H1 (cell line): ENCODE measurements around the gene DENND6B. TPM values are rescaled to one million over a fixed set of nuclear protein-coding genes. Genes with fewer than 3 reads are reported as not detected.
A peak's percentile ranks its signal among the peaks of the same experiment; 100 is the strongest.

ENCODE experiments used
- CTCF ChIA-PET: fragments of 300-600 bp; sonication (Branson Sonifier 250); formaldehyde crosslinking; loops from one replicate; lab custom pipeline; 2021; ENCODE audit not compliant: partially characterized antibody; lab: Charles Lee
- POLR2A ChIA-PET: fragments of 300-600 bp; sonication (Branson Sonifier 250); formaldehyde crosslinking; loops from one replicate; lab custom pipeline; 2021; ENCODE audit warnings: inconsistent platforms; ENCODE audit not compliant: partially characterized antibody; lab: Charles Lee
- DNase-seq, 2 experiments: peaks; one replicate each; pipeline versions ENCODE4 v3.0.0 to v3.0.0-alpha.2; 2010 to 2022; ENCODE audit warnings: low spot score in 2 of 2, low read depth in 1 of 2, mixed read lengths in 1 of 2
- FAIRE-seq: peaks from 2 replicates; lab custom pipeline; 2011; peaks lifted over from hg19 to GRCh38; lab: Jason Lieb, UNC
- H2AFZ ChIP-seq: 2 replicates; pipeline ENCODE4 v1.8.1; 2012; ENCODE audit warnings: low read length, inconsistent platforms
- H2AK5ac ChIP-seq: 2 replicates; pipeline ENCODE4 v1.6.1; 2013; ENCODE audit warnings: low read depth, low read length
- H2BK120ac ChIP-seq: replicated peaks from 2 replicates; pipeline ENCODE3; 2013; ENCODE audit warnings: low read depth, low read length, inconsistent platforms
- H2BK12ac ChIP-seq: 2 replicates; pipeline ENCODE4 v1.6.1; 2013; ENCODE audit warnings: low read depth, low read length
- H2BK15ac ChIP-seq: 2 replicates; pipeline ENCODE4 v1.6.1; 2013; ENCODE audit warnings: low read length
- H2BK20ac ChIP-seq: 2 replicates; pipeline ENCODE4 v1.6.1; 2013; ENCODE audit warnings: low read length
- H2BK5ac ChIP-seq: 2 replicates; pipeline ENCODE4 v1.6.1; 2013; ENCODE audit warnings: low read depth, low read length
- H3K14ac ChIP-seq: 2 replicates; pipeline ENCODE4 v1.6.1; 2013; ENCODE audit warnings: inconsistent platforms; ENCODE audit not compliant: insufficient read length
- H3K18ac ChIP-seq: 2 replicates; pipeline ENCODE4 v1.6.1; 2013; ENCODE audit warnings: low read length; ENCODE audit errors: extremely low read depth
- H3K23ac ChIP-seq: 2 replicates; pipeline ENCODE4 v1.6.1; 2013; ENCODE audit warnings: inconsistent platforms; ENCODE audit not compliant: insufficient read length
- H3K23me2 ChIP-seq: 2 replicates; pipeline ENCODE4 v1.6.1; 2013; ENCODE audit warnings: low read depth, low read length
- H3K27ac ChIP-seq: 2 replicates; pipeline ENCODE4 v1.6.1; 2011; ENCODE audit warnings: low read depth, low read length, inconsistent platforms
- H3K27me3 ChIP-seq, 4 experiments: replicated peaks in 1 of 4; 1 replicate in 1 of 4; 2 replicates in 3 of 4; pipeline versions ENCODE4 v1.6.1 to v1.8.1; 2011 to 2013; ENCODE audit warnings: low read length in 3 of 4, mild to moderate bottlenecking in 3 of 4, inconsistent platforms in 2 of 4, mixed read lengths in 2 of 4, moderate library complexity in 1 of 4; ENCODE audit not compliant: control insufficient read depth in 3 of 4, insufficient read depth in 3 of 4; ENCODE audit errors: extremely low read depth in 1 of 4
- H3K36me3 ChIP-seq, 4 experiments: 2 replicates each; pipeline versions ENCODE4 v1.6.1 to v1.8.1; 2011 to 2013; ENCODE audit warnings: mild to moderate bottlenecking in 4 of 4, low read length in 3 of 4, moderate library complexity in 2 of 4, control low read depth in 1 of 4, inconsistent platforms in 1 of 4; ENCODE audit not compliant: insufficient read depth in 4 of 4, control insufficient read depth in 2 of 4
- H3K4ac ChIP-seq: replicated peaks from 2 replicates; pipeline ENCODE3; 2013; ENCODE audit warnings: low read length, low read depth, mixed read lengths, inconsistent platforms; ENCODE audit not compliant: insufficient read length
- H3K4me1 ChIP-seq, 4 experiments: replicated peaks in 1 of 4; 1 replicate in 1 of 4; 2 replicates in 3 of 4; pipeline versions ENCODE4 v1.6.1 to v1.8.1; 2011 to 2013; ENCODE audit warnings: low read length in 3 of 4, inconsistent platforms in 2 of 4, mixed read lengths in 1 of 4; ENCODE audit not compliant: insufficient read depth in 4 of 4, control insufficient read depth in 3 of 4
- H3K4me2 ChIP-seq, 2 experiments: 2 replicates each; pipeline versions ENCODE4 v1.6.1 to v1.8.1; 2011 to 2013; ENCODE audit warnings: low read depth in 2 of 2, low read length in 2 of 2, control low read depth in 1 of 2, inconsistent platforms in 1 of 2, mild to moderate bottlenecking in 1 of 2; ENCODE audit not compliant: insufficient read depth in 1 of 2
- H3K4me3 ChIP-seq, 4 experiments: fragments of 200-600, 300-600 bp in 1 of 4; sonication (generic), shearing (Covaris generic), sonication (Bioruptor Twin) in 1 of 4; 2 replicates each; pipeline versions ENCODE4 v1.5.1 to v1.8.1; 2011 to 2016; ENCODE audit warnings: low read length in 4 of 4, low read depth in 3 of 4, control low read depth in 2 of 4, inconsistent platforms in 2 of 4, mild to moderate bottlenecking in 2 of 4, mixed read lengths in 1 of 4, moderate library complexity in 1 of 4; ENCODE audit not compliant: insufficient read depth in 2 of 4; ENCODE audit errors: extremely low read depth in 1 of 4
- H3K56ac ChIP-seq: replicated peaks from 2 replicates; pipeline ENCODE3; 2013; ENCODE audit warnings: low read depth, mild to moderate bottlenecking, mixed read lengths, low read length, inconsistent platforms; ENCODE audit not compliant: insufficient read length
- H3K79me1 ChIP-seq: 2 replicates; pipeline ENCODE4 v1.6.1; 2013; ENCODE audit warnings: low read depth, low read length, control low read depth
- H3K79me2 ChIP-seq, 2 experiments: 2 replicates each; pipeline versions ENCODE4 v1.6.1 to v1.8.1; 2012 to 2013; ENCODE audit warnings: low read length in 2 of 2, mild to moderate bottlenecking in 2 of 2, inconsistent platforms in 1 of 2; ENCODE audit not compliant: insufficient read depth in 2 of 2, control insufficient read depth in 1 of 2
- H3K9ac ChIP-seq, 4 experiments: replicated peaks in 1 of 4; 1 replicate in 1 of 4; 2 replicates in 3 of 4; pipeline versions ENCODE4 v1.6.1 to v1.8.1; 2011 to 2013; ENCODE audit warnings: low read depth in 3 of 4, low read length in 3 of 4, control low read depth in 2 of 4, mild to moderate bottlenecking in 2 of 4, moderate library complexity in 2 of 4, inconsistent platforms in 1 of 4; ENCODE audit errors: extremely low read depth in 1 of 4
- H3K9me3 ChIP-seq, 2 experiments: 2 replicates each; pipeline versions ENCODE4 v1.6.1 to v1.8.1; 2012 to 2013; ENCODE audit warnings: mild to moderate bottlenecking in 2 of 2, moderate library complexity in 2 of 2, control low read depth in 1 of 2, inconsistent platforms in 1 of 2, low read depth in 1 of 2, low read length in 1 of 2, mixed read lengths in 1 of 2; ENCODE audit not compliant: insufficient read depth in 2 of 2
- H4K20me1 ChIP-seq, 2 experiments: replicated peaks in 1 of 2; 2 replicates each; pipeline versions ENCODE3 to v1.8.1; 2011 to 2013; ENCODE audit warnings: inconsistent platforms in 2 of 2, low read length in 2 of 2, mild to moderate bottlenecking in 1 of 2; ENCODE audit not compliant: insufficient read depth in 2 of 2, control insufficient read depth in 1 of 2
- H4K5ac ChIP-seq: 2 replicates; pipeline ENCODE4 v1.6.1; 2013; ENCODE audit warnings: low read length, low read depth, mixed read lengths, inconsistent platforms; ENCODE audit not compliant: insufficient read length
- H4K8ac ChIP-seq: 2 replicates; pipeline ENCODE4 v1.8.0; 2013; ENCODE audit warnings: mild to moderate bottlenecking, moderate library complexity, low read length, inconsistent platforms; ENCODE audit not compliant: insufficient read depth; ENCODE audit errors: extremely low read depth
- H4K91ac ChIP-seq: replicated peaks from 2 replicates; pipeline ENCODE3; 2013; ENCODE audit warnings: low read length, mixed read lengths, inconsistent platforms; ENCODE audit not compliant: insufficient read length
- JUN ChIP-seq: IDR thresholded peaks from 2 replicates; pipeline ENCODE4 v1.6.1; 2011; ENCODE audit warnings: low read depth, mild to moderate bottlenecking, improper control_type of control experiment, low read length
- SIRT6 ChIP-seq: IDR thresholded peaks from one replicate; pipeline ENCODE4 v1.7.1; 2012; ENCODE audit warnings: low read length, inconsistent platforms
- TAF1 ChIP-seq: IDR thresholded peaks from 2 replicates; pipeline ENCODE4 v1.6.1; 2011; ENCODE audit warnings: mild to moderate bottlenecking, low read depth, low read length
- WGBS, 2 experiments: shearing (Covaris generic) in 1 of 2; methylation state at CpG; one replicate each; pipeline versions ENCODE4 v1.1.6 to v1.1.7; 2013 to 2015; ENCODE audit warnings: low lambda C conversion rate in 2 of 2, mixed read lengths in 2 of 2, inconsistent platforms in 1 of 2, low coverage in 1 of 2, missing lambda C conversion rate in 1 of 2; ENCODE audit not compliant: insufficient replicate concordance in 2 of 2, insufficient coverage in 1 of 2, insufficient read length in 1 of 2; ENCODE audit errors: extremely low coverage in 1 of 2, missing lambda C conversion rate in 1 of 2; 5-methylcytosine and 5-hydroxymethylcytosine counted together
- polyA plus RNA-seq, 7 experiments: library from polyadenylated mRNA; depleted of rRNA in 3 of 7; stranded (reverse) in 5 of 7; unstranded in 2 of 7; fragments of >200 nt in 5 of 7; fragments of 200-250 nt in 2 of 7; gene quantifications; 1 replicate in 5 of 7; 2 replicates in 1 of 7; 4 replicates in 1 of 7; pipeline versions ENCODE4 v1.2.1 to v1.2.3, GENCODE V29; 2011 to 2013; ENCODE audit warnings: missing spikeins in 2 of 7, mixed read lengths in 2 of 7
- total RNA-seq: library from RNA; stranded (reverse); fragmentation: NEBNext Ultra II Directional; extraction: Animal tissue kit (Norgen Biotek cat#: 25700); gene quantifications from 2 replicates; pipeline ENCODE4 v1.2.1, GENCODE V29; 2021
- TF ChIP-seq, protein P1 (sequence below): IDR thresholded peaks from 2 replicates; pipeline ENCODE4 v1.6.1; 2012; ENCODE audit warnings: low read length, inconsistent platforms
- TF ChIP-seq, protein P2 (sequence below): IDR thresholded peaks from 2 replicates; pipeline ENCODE4 v1.6.1; 2011; ENCODE audit warnings: low read depth, mild to moderate bottlenecking, low read length; ENCODE audit not compliant: insufficient read depth

The DENND6B gene
- total and polyA plus RNA-seq, 2 of the 8 experiments (the other 6 are each of a cell fraction or from before 2014, with no cell fraction given) = 1.1 to 1.9 TPM

DNA sequence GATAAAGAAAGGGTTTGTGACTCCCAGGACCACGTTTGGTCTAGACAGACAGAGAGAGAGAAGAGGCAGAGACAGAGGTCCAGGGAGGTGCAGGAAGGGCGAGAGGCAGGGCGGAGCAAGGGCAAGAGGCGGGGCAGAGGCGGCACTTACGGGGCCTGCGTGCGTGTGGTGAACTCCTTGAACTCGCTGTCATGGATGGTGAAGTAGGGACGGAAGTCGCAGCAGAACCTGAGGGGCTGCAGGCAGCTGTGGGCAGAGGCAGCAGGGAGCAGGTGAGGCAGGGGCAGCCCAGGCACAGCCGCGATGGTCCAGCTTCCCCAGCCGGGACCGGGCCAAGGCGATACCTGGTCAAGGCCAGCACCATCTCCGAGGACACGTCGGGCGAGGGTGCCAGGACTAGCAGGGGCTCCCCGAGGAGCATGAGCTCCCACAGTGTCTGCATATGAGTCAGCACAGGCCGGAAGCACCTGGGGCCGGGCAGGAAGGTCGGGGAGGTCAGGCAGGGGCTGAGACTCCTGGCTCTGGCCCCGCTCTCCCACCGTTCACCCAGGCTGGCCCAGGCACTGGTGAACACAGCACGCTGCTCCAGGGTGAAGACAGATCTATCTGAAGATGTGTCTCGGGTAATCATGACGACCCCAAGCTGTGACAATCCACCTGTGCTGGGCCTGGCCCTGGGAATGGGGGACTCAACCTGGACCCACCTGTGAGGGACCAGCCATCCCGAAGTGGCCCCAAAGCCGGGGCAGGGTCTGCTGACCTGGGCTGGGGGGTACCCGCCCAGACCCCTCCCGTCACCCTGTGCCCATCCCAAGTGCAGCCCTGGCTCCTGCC is 12.1 kb downstream of the DENND6B start:
- Histone ChIP-seq H2AFZ (no peak overlapping the region), H3K79me1 (no peaks in the 10 kb centered on the region), H3K27ac (no peak overlapping the region), H3K23ac (no peak overlapping the region), H3K4me2 (no peak overlapping the region), H3K18ac (no peak overlapping the region), H4K5ac (no peak overlapping the region), H2BK15ac (peak overlapping the region; percentile 72; the same call in 1 of the 2 replicates), H3K9ac (no peak overlapping the region; a peak in 1 of 7 replicates), H2BK120ac (no peak overlapping the region), H3K4ac (no peak overlapping the region), H4K8ac (no peak overlapping the region; the same call in 1 of the 2 replicates), H2AK5ac (no peak overlapping the region), H4K91ac (peak overlapping the region; percentile 42), H3K79me2 (no peaks in the 10 kb centered on the region), H3K56ac (no peak overlapping the region), H2BK5ac (peak overlapping the region; percentile 71), H3K36me3 (no peaks in the 10 kb centered on the region), H3K4me1 (peaks cover 0 to 10% (median 4%) of the 10 kb centered on the region in 4 experiments; a peak in 3 of 7 replicates), H3K14ac (no peak overlapping the region), H3K9me3 (no peaks in the 10 kb centered on the region), H2BK20ac (no peak overlapping the region), H3K4me3 (no peak overlapping the region), H2BK12ac (peak overlapping the region; percentile 75; the same call in 1 of the 2 replicates), H3K23me2 (no peaks in the 10 kb centered on the region; the same call in 1 of the 2 replicates), H4K20me1 (no peaks in the 10 kb centered on the region), H3K27me3 (no peaks in the 10 kb centered on the region; a peak in 1 of 7 replicates)
- ChIA-PET POLR2A (interaction anchor here (1.3 kb wide), 1 partner anchor 22 kb away, joined by 3 read pairs; no protein-coding TSS in a partner anchor), CTCF (interaction anchor here (1.4 to 2.5 kb wide), 3 partner anchors 11 to 28 kb away, joined by 5 to 7 read pairs (median 5); no protein-coding TSS in a partner anchor)
- TF ChIP-seq JUN (no peak), TAF1 (no peak), SIRT6 (no peak)
- TF ChIP-seq, protein P1, sequence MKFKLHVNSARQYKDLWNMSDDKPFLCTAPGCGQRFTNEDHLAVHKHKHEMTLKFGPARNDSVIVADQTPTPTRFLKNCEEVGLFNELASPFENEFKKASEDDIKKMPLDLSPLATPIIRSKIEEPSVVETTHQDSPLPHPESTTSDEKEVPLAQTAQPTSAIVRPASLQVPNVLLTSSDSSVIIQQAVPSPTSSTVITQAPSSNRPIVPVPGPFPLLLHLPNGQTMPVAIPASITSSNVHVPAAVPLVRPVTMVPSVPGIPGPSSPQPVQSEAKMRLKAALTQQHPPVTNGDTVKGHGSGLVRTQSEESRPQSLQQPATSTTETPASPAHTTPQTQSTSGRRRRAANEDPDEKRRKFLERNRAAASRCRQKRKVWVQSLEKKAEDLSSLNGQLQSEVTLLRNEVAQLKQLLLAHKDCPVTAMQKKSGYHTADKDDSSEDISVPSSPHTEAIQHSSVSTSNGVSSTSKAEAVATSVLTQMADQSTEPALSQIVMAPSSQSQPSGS = no peak
- TF ChIP-seq, protein P2, sequence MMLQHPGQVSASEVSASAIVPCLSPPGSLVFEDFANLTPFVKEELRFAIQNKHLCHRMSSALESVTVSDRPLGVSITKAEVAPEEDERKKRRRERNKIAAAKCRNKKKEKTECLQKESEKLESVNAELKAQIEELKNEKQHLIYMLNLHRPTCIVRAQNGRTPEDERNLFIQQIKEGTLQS = no peak
- FAIRE-seq = no peak
- DNase-seq = peak in 1 of 2 experiments; percentile 59
- WGBS, 2 experiments = 70% methylated on average over 18 of the region's 33 CpGs; no CpG with 5 or more reads in 1 of the 2 experiments
